GM20000 (cell line): Measurements from ENCODE around the gene GBGT1.
A peak's percentile ranks its signal among the peaks of the same experiment; 100 is the strongest.

Source experiments
- DNase-seq: peaks from one replicate; pipeline ENCODE4 v3.0.0; 2012; ENCODE audit warnings: low spot score
- CTCF ChIP-seq: IDR thresholded peaks from 2 replicates; pipeline ENCODE4 v1.5.1; 2012; ENCODE audit warnings: mild to moderate bottlenecking, control low read depth; ENCODE audit errors: extremely low read depth, missing control alignments

The GBGT1 gene

GRCh38 chr9:133188843-133189180, 25.1 kb upstream of the GBGT1 start:
- no peak for TF ChIP-seq CTCF
- DNase-seq = no peak

- peak; percentile 33 for DNase-seq
- TF ChIP-seq CTCF = no peak
Observed at GRCh38 chr9:133188006-133188842, 24.5 kb upstream of the GBGT1 start.

GRCh38 chr9:133187561-133188005, 23.9 kb upstream of the GBGT1 start:
- no peak for TF ChIP-seq CTCF
- DNase-seq = no peak

- DNase-seq = no peak
- TF ChIP-seq CTCF = no peak
Observed at GRCh38 chr9:133186736-133187135, 23.0 kb upstream of the GBGT1 start.

- TF ChIP-seq CTCF = peak; percentile 38
- DNase-seq = peak; percentile 36
Observed at GRCh38 chr9:133184971-133185370, 21.3 kb upstream of the GBGT1 start.

- no peak for TF ChIP-seq CTCF
Observed at GRCh38 chr9:133182151-133182550, 18.4 kb upstream of the GBGT1 start.

GRCh38 chr9:133181561-133181960, 17.8 kb upstream of the GBGT1 start:
- no peak for TF ChIP-seq CTCF
- no peak for DNase-seq

More at GRCh38 chr9:133182151-133182550, 18.4 kb upstream of the GBGT1 start:
- DNase-seq = no peak
